Caco-2 (cell line): Measurements from ENCODE around the gene SPG7. TPM values are rescaled to one million over a fixed set of nuclear protein-coding genes. Genes with fewer than 3 reads are reported as not detected.

Experiments used
- BruUV-seq: library from RNA; stranded (reverse); fragments of 400-500 nt; replicated peaks from 2 replicates; lab custom pipeline; 2021; lab: Mats Ljungman, UMichigan
- CTCF ChIA-PET: fragments of 300-600 bp; sonication (Branson Sonifier 250); formaldehyde crosslinking; loops from one replicate; lab custom pipeline; 2022; ENCODE audit warnings: antibody characterized with exemption; lab: Charles Lee
- POLR2A ChIA-PET: fragments of 300-600 bp; sonication (Branson Sonifier 250); formaldehyde crosslinking; loops from one replicate; lab custom pipeline; 2022; ENCODE audit warnings: antibody characterized with exemption; lab: Charles Lee
- DNase-seq, 2 experiments: peaks; one replicate each; pipeline versions ENCODE4 v3.0.0 to v3.0.0-alpha.2; 2020 to 2022
- H3K27me3 ChIP-seq: replicated peaks from 2 replicates; pipeline ENCODE4 v1.6.0; 2011; ENCODE audit warnings: low read length; ENCODE audit not compliant: control insufficient read depth, insufficient read depth
- H3K36me3 ChIP-seq: 2 replicates; pipeline ENCODE4 v1.5.1; 2011; ENCODE audit warnings: low read length; ENCODE audit not compliant: control insufficient read depth, insufficient read depth
- H3K4me1 ChIP-seq: fragments of 250-450 bp; sonication (Bioruptor Pico); 2 replicates; pipeline ENCODE4 v1.5.1; 2020; ENCODE audit warnings: mild to moderate bottlenecking
- H3K4me3 ChIP-seq: 2 replicates; pipeline ENCODE4 v1.5.1; 2011; ENCODE audit warnings: low read depth, mild to moderate bottlenecking, control low read depth, low read length
- H3K9me3 ChIP-seq: fragments of 250-450 bp; sonication (Bioruptor Pico); 2 replicates; pipeline ENCODE4 v1.5.1; 2020; ENCODE audit warnings: mild to moderate bottlenecking, moderate library complexity
- H3K27ac Mint-ChIP-seq: one replicate; pipeline ENCODE4 v1.8.0; 2022; ENCODE audit warnings: mixed read lengths; ENCODE audit not compliant: unreplicated experiment
- H3K27me3 Mint-ChIP-seq: one replicate; pipeline ENCODE4 v1.8.0; 2022; ENCODE audit warnings: mixed read lengths; ENCODE audit not compliant: insufficient read depth, unreplicated experiment
- H3K36me3 Mint-ChIP-seq: one replicate; pipeline ENCODE4 v1.8.0; 2022; ENCODE audit warnings: mild to moderate bottlenecking, mixed read lengths; ENCODE audit not compliant: insufficient read depth, unreplicated experiment
- H3K4me1 Mint-ChIP-seq: one replicate; pipeline ENCODE4 v1.8.0; 2022; ENCODE audit warnings: low read depth, mixed read lengths; ENCODE audit not compliant: unreplicated experiment
- H3K4me3 Mint-ChIP-seq: one replicate; pipeline ENCODE4 v1.8.0; 2022; ENCODE audit warnings: mild to moderate bottlenecking, moderate library complexity, mixed read lengths; ENCODE audit not compliant: unreplicated experiment
- H3K9me3 Mint-ChIP-seq: one replicate; pipeline ENCODE4 v1.8.0; 2022; ENCODE audit warnings: mixed read lengths; ENCODE audit not compliant: unreplicated experiment
- intact Hi-C: fragments of 100-400 bp; cut with micrococcal nuclease; formaldehyde crosslinking; loops from one replicate; pipeline ENCODE4 v1.10.0; 2022; ENCODE audit not compliant: unreplicated experiment
- total RNA-seq: library from RNA; stranded (reverse); gene quantifications from 2 replicates; pipeline ENCODE4 v1.2.3, GENCODE V29; 2022
- TF ChIP-seq, protein P1 (sequence below), 2 experiments: fragments of 200-600 bp in 1 of 2; IDR thresholded peaks; 1 replicate in 1 of 2; 2 replicates in 1 of 2; pipeline versions ENCODE4 v1.5.1 to v1.8.0; 2011 to 2022; ENCODE audit warnings: antibody characterized with exemption in 1 of 2, control low read depth in 1 of 2, inconsistent platforms in 1 of 2, low read depth in 1 of 2, low read length in 1 of 2, mild to moderate bottlenecking in 1 of 2, moderate library complexity in 1 of 2; ENCODE audit not compliant: insufficient read depth in 1 of 2, severe bottlenecking in 1 of 2, unreplicated experiment in 1 of 2

SPG7 gene
- total RNA-seq, 1 experiment from 2014 or later, result 159 TPM

DNA sequence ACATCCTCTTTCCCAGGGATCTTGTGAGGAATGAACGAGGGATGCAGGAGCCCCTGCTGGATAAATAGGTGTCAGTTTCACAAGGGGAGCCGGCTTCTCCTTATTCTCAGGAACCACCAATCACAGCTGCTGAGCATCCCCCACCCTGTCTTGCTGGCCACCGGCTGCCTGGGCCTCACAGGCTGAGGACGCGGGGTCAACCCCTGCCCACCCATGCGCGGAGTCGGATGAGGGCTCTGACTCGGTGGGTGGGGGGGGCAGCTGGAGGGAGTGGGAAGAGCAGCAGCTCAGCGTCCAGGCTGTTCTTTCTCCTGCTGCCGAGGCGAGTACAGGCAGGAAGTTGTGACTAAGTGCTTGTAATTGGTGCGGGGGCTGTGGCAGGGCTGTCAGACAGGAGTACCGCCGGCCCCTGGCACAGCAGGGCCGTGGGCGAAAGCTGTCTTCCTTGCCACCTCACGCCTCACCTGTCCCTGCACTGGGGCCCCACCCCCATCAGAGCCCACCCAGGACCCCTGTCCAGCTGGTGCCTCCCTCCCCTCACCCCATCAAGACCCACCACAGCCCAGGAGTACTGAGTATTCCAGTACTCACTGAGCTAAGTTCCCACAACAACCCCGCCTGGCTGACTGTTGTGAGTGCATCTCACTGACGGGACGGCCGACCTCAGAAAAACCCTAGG lies 94.2 kb downstream of the SPG7 start:
- Mint-ChIP-seq H3K27me3 (no peaks in the 10 kb centered on the region), H3K4me3 (no peak overlapping the region), H3K4me1 (no peaks in the 10 kb centered on the region), H3K9me3 (no peaks in the 10 kb centered on the region), H3K27ac (no peak overlapping the region), H3K36me3 (peaks cover 7% of the 10 kb centered on the region)
- H3K4me3 ChIP-seq, result no peak overlapping the region
- POLR2A ChIA-PET, result interaction anchor here (0.7 kb wide), 1 partner anchor 184 kb away, joined by 3 read pairs; no protein-coding TSS in a partner anchor
- no peaks in the 10 kb centered on the region for H3K27me3 ChIP-seq
- H3K4me1 ChIP-seq, result no peaks in the 10 kb centered on the region
- CTCF ChIA-PET, result no interaction called here
- intact Hi-C loops, result no loop called here
- H3K36me3 ChIP-seq, result no peaks in the 10 kb centered on the region
- TF ChIP-seq, protein P1, sequence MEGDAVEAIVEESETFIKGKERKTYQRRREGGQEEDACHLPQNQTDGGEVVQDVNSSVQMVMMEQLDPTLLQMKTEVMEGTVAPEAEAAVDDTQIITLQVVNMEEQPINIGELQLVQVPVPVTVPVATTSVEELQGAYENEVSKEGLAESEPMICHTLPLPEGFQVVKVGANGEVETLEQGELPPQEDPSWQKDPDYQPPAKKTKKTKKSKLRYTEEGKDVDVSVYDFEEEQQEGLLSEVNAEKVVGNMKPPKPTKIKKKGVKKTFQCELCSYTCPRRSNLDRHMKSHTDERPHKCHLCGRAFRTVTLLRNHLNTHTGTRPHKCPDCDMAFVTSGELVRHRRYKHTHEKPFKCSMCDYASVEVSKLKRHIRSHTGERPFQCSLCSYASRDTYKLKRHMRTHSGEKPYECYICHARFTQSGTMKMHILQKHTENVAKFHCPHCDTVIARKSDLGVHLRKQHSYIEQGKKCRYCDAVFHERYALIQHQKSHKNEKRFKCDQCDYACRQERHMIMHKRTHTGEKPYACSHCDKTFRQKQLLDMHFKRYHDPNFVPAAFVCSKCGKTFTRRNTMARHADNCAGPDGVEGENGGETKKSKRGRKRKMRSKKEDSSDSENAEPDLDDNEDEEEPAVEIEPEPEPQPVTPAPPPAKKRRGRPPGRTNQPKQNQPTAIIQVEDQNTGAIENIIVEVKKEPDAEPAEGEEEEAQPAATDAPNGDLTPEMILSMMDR (IDR thresholded peaks at IDR 0.05; ENCODE audit: insufficient read depth in 1 of 2, low read depth in 1 of 2, low read length in 1 of 2, severe bottlenecking in 1 of 2, unreplicated experiment in 1 of 2), result no peak
- no peak for DNase-seq
- no TSS peak for BruUV-seq
- H3K9me3 ChIP-seq, result no peaks in the 10 kb centered on the region

DNA sequence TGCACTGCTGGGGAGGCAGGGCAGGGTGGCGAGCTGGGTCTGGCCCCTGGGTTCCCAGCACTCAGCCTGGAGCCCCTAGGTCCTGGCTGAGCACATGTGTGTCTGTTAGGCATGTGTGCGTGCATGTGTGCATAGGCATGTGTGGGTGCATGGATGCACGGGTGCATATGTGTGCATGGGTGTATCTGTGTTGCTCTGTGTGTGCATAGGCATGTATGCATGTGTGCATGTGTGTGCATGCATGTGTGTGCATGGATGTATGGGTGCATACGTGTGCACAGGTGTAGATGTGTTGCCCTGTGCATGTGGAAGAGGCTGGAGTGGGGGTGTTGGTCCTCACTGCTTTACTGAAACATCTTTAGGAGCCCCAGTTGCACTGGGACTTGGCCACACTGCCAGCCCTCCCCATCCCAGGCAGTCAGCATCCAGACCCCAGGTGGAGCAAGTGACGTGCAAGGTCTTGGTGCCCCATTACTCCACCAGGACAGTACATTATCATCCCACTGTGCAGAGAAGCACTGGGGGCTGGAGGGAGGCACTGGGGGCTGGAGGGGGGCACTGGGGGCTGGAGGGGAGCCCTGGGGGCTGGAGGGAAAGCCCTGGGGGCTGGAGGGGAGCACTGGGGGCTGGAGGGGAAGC lies 94.9 kb downstream of the SPG7 start:
- no peak overlapping the region for H3K4me3 ChIP-seq
- ChIA-PET POLR2A (interaction anchor here (0.6 kb wide), 1 partner anchor 363 kb away, joined by 7 read pairs; no protein-coding TSS in a partner anchor), CTCF (no interaction called here)
- no peaks in the 10 kb centered on the region for H3K27me3 ChIP-seq
- DNase-seq, result no peak
- no peak overlapping the region for H3K4me3 Mint-ChIP-seq
- H3K36me3 Mint-ChIP-seq, result peaks cover 6% of the 10 kb centered on the region
- H3K9me3 Mint-ChIP-seq, result no peaks in the 10 kb centered on the region
- BruUV-seq, result no TSS peak
- peaks cover 3% of the 10 kb centered on the region for H3K4me1 ChIP-seq
- no peaks in the 10 kb centered on the region for H3K36me3 ChIP-seq
- no peak overlapping the region for H3K27ac Mint-ChIP-seq
- no peaks in the 10 kb centered on the region for H3K4me1 Mint-ChIP-seq
- no peaks in the 10 kb centered on the region for H3K9me3 ChIP-seq
- TF ChIP-seq, protein P1 (IDR thresholded peaks at IDR 0.05; ENCODE audit: insufficient read depth in 1 of 2, low read depth in 1 of 2, low read length in 1 of 2, severe bottlenecking in 1 of 2, unreplicated experiment in 1 of 2), result no peak
- intact Hi-C loops, result no loop called here
- H3K27me3 Mint-ChIP-seq, result no peaks in the 10 kb centered on the region

DNA sequence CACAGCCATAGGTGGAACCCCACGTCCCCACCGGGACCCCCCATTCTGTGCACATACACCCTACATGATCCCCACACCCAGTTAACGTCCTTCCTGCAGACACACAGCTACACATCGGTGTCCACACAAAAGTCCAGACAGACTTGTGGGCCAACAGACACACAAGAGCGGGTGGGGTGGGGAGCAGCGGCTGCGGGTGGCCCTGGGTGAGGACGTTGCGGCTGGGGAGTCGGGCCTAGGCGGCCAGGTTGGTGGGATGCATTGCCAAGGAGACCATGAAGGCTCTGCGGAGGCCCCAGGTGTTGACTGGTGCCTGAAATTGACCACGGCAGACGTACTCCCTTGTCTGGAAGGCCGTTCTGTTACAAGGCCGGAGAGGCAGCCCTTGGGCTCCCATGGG lies 96.6 kb downstream of the SPG7 start:
- BruUV-seq, result no TSS peak
- CTCF ChIA-PET, result no interaction called here
- Histone ChIP-seq H3K9me3 (no peaks in the 10 kb centered on the region), H3K4me1 (peaks cover 20% of the 10 kb centered on the region), H3K4me3 (no peak overlapping the region), H3K36me3 (no peaks in the 10 kb centered on the region), H3K27me3 (no peaks in the 10 kb centered on the region)
- H3K36me3 Mint-ChIP-seq, result no peaks in the 10 kb centered on the region
- no peak overlapping the region for H3K4me3 Mint-ChIP-seq
- TF ChIP-seq, protein P1 (IDR thresholded peaks at IDR 0.05; ENCODE audit: insufficient read depth in 1 of 2, low read depth in 1 of 2, low read length in 1 of 2, severe bottlenecking in 1 of 2, unreplicated experiment in 1 of 2), result no peak
- intact Hi-C loops, result no loop called here
- no peak for DNase-seq
- POLR2A ChIA-PET, result no interaction called here
- no peaks in the 10 kb centered on the region for H3K4me1 Mint-ChIP-seq
- no peaks in the 10 kb centered on the region for H3K27me3 Mint-ChIP-seq
- H3K9me3 Mint-ChIP-seq, result no peaks in the 10 kb centered on the region
- no peak overlapping the region for H3K27ac Mint-ChIP-seq
